Thyroid gland (tissue), 4 donors: ENCODE results near the gene CDK8. TPM values are rescaled to one million over a fixed set of nuclear protein-coding genes. Genes with fewer than 3 reads are reported as not detected.

ENCODE experiments used
- DNase-seq, 2 donors: peaks; one replicate each; pipeline ENCODE4 v3.0.0-alpha.2; 2019
- H3K27ac ChIP-seq, 3 donors: fragments of 200-600 bp; sonication (generic); 1 replicate in 2 of 3; 2 replicates in 1 of 3; pipeline ENCODE4 v1.5.1; 2016 to 2019; ENCODE audit warnings: mild to moderate bottlenecking in 1 of 3, moderate library complexity in 1 of 3
- H3K27me3 ChIP-seq: fragments of 200-600 bp; sonication (generic); one replicate; pipeline ENCODE4 v1.5.1; 2019
- H3K36me3 ChIP-seq, 2 donors: fragments of 200-600 bp; sonication (generic); one replicate each; pipeline ENCODE4 v1.5.1; 2016 to 2019
- H3K4me1 ChIP-seq, 2 donors: fragments of 200-600 bp; sonication (generic); one replicate each; pipeline ENCODE4 v1.5.1; 2017 to 2019
- H3K4me3 ChIP-seq, 3 donors: fragments of 200-600 bp; sonication (generic); replicated peaks in 1 of 3; 1 replicate in 2 of 3; 2 replicates in 1 of 3; pipeline ENCODE4 v1.5.1; 2016; ENCODE audit warnings: mild to moderate bottlenecking in 1 of 3
- H3K9me3 ChIP-seq: fragments of 200-600 bp; sonication (generic); one replicate; pipeline ENCODE4 v1.5.1; 2017
- POLR2A ChIP-seq, 2 donors: fragments of 450-650 bp; IDR thresholded peaks; one replicate each; pipeline ENCODE4 v1.6.1; 2017; ENCODE audit warnings: antibody characterized with exemption in 2 of 2, mild to moderate bottlenecking in 2 of 2, moderate library complexity in 1 of 2
- WGBS, 2 donors: methylation state at CpG; one replicate each; pipeline ENCODE4 v1.1.5; 2017; 5-methylcytosine and 5-hydroxymethylcytosine counted together
- intact Hi-C: fragments of 100-400 bp; cut with DNase I; formaldehyde crosslinking; loops from one replicate; pipeline ENCODE4 v1.15.1; 2023
- total RNA-seq, 4 donors: library from RNA; depleted of rRNA; stranded (reverse); fragments of >200 nt; gene quantifications; one replicate each; pipeline ENCODE4 v1.2.3, GENCODE V29; 2016
- TF ChIP-seq, protein P1 (sequence below), 6 experiments: fragments of 200-600 bp in 3 of 6; fragments of 450-650 bp in 3 of 6; sonication (generic) in 3 of 6; IDR thresholded peaks; one replicate each; pipeline ENCODE4 v1.5.1; 2016 to 2019; ENCODE audit warnings: antibody characterized with exemption in 6 of 6, mild to moderate bottlenecking in 2 of 6, inconsistent platforms in 1 of 6, moderate library complexity in 1 of 6

The CDK8 gene
- total RNA-seq, 4 donors from 2014 or later, result 14.2 to 16.2 (median 15.1) TPM

DNA sequence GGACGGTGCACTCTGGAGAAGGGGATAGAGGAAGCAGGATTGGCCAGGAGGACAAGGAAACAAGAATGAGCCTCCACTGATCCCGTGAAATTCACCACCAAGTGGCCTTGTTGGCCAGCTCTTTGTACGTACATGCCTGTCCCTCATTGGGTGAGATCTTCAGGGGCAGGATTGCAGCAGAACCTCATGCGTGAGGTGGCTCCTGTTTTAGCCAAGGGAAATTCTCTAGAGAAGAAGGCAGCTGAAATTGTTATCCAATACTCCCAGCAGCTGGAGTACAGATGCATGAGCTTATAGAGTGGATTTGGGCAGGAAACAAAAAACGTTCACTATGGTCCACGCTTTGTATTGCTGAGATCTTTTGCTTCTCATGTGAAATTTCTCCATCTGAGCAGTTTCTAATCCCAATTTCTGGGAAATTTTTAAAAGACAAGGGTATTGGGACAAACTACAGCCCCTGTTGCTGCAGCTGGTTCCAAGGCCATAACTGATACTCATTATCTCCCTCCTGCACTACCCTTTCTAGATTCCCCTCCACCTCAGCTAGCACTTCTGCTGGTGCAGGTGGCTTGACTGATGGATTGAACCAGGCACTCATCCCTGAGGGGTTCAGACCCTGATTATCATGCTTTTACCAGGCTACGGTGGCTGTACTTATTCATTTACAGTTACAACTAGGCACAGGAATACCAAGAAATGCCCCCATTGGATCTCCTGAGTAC lies 27.9 kb upstream of the CDK8 start:
- no peaks in the 10 kb centered on the region for H3K9me3 ChIP-seq
- DNase-seq, result no peak
- intact Hi-C loops, result no loop called here
- H3K27me3 ChIP-seq, result no peaks in the 10 kb centered on the region
- no peak overlapping the region for H3K27ac ChIP-seq
- H3K36me3 ChIP-seq, result no peaks in the 10 kb centered on the region
- TF ChIP-seq, protein P1, sequence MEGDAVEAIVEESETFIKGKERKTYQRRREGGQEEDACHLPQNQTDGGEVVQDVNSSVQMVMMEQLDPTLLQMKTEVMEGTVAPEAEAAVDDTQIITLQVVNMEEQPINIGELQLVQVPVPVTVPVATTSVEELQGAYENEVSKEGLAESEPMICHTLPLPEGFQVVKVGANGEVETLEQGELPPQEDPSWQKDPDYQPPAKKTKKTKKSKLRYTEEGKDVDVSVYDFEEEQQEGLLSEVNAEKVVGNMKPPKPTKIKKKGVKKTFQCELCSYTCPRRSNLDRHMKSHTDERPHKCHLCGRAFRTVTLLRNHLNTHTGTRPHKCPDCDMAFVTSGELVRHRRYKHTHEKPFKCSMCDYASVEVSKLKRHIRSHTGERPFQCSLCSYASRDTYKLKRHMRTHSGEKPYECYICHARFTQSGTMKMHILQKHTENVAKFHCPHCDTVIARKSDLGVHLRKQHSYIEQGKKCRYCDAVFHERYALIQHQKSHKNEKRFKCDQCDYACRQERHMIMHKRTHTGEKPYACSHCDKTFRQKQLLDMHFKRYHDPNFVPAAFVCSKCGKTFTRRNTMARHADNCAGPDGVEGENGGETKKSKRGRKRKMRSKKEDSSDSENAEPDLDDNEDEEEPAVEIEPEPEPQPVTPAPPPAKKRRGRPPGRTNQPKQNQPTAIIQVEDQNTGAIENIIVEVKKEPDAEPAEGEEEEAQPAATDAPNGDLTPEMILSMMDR (IDR thresholded peaks at IDR 0.05), result no peak
- TF ChIP-seq POLR2A (IDR thresholded peaks at IDR 0.05), result no peak
- no peak overlapping the region for H3K4me3 ChIP-seq
- H3K4me1 ChIP-seq, result peaks cover 0 to under 1% of the 10 kb centered on the region in 2 donors
- 71 to 81% methylated on average over 7 of the region's 7 CpGs for WGBS, 2 donors

- Histone ChIP-seq H3K36me3 (no peaks in the 10 kb centered on the region), H3K4me1 (no peaks in the 10 kb centered on the region), H3K27me3 (no peaks in the 10 kb centered on the region), H3K9me3 (no peaks in the 10 kb centered on the region), H3K27ac (no peak overlapping the region), H3K4me3 (no peak overlapping the region)
- DNase-seq, result no peak
- WGBS, 2 donors, result 81 to 89% methylated on average over 6 of the region's 6 CpGs
- TF ChIP-seq, protein P1 (IDR thresholded peaks at IDR 0.05), result no peak
- TF ChIP-seq POLR2A (IDR thresholded peaks at IDR 0.05), result no peak
- intact Hi-C loops, result no loop called here
Observed at GRCh38 chr13:26227166-26227971, 26.6 kb upstream of the CDK8 start.

DNA sequence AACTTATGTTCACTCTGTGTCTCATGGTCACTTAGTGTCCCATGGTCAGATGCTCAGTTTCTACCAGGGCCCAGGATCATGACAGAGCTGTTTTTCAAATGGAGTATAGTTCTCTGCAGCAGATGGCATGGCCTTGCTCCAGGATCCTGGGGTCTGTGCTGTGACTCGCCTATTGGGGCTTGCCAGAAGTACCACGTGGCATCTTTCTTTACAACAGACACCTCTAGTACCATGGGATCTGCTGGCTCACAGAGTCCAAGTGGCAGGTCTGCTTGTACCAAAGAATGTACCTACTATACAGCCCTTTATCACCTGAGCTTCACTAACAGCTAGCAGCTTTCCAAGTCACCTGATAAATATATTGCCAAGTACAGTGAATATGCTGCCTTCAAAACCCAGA lies 25.8 kb upstream of the CDK8 start:
- H3K27me3 ChIP-seq, result no peaks in the 10 kb centered on the region
- no peak overlapping the region for H3K27ac ChIP-seq
- no peak for DNase-seq
- no peaks in the 10 kb centered on the region for H3K36me3 ChIP-seq
- WGBS, 2 donors, result 85 to 100% methylated on average over 2 of the region's 2 CpGs
- intact Hi-C loops, result no loop called here
- no peaks in the 10 kb centered on the region for H3K4me1 ChIP-seq
- no peak for TF ChIP-seq POLR2A (IDR thresholded peaks at IDR 0.05)
- TF ChIP-seq, protein P1 (IDR thresholded peaks at IDR 0.05), result no peak
- H3K4me3 ChIP-seq, result no peak overlapping the region
- H3K9me3 ChIP-seq, result no peaks in the 10 kb centered on the region

GRCh38 chr13:26229080-26229615 lies 24.8 kb upstream of the CDK8 start:
- H3K27me3 ChIP-seq, result no peaks in the 10 kb centered on the region
- 84 to 89% methylated on average over 9 to 12 of the region's 13 CpGs for WGBS, 2 donors
- intact Hi-C loops, result no loop called here
- no peak overlapping the region for H3K27ac ChIP-seq
- no peaks in the 10 kb centered on the region for H3K4me1 ChIP-seq
- H3K9me3 ChIP-seq, result no peaks in the 10 kb centered on the region
- no peak for DNase-seq
- no peaks in the 10 kb centered on the region for H3K36me3 ChIP-seq
- TF ChIP-seq POLR2A (IDR thresholded peaks at IDR 0.05), result no peak
- TF ChIP-seq, protein P1 (IDR thresholded peaks at IDR 0.05), result no peak
- H3K4me3 ChIP-seq, result no peak overlapping the region

GRCh38 chr13:26230703-26231102 lies 23.2 kb upstream of the CDK8 start:
- H3K9me3 ChIP-seq, result no peaks in the 10 kb centered on the region
- H3K27ac ChIP-seq, result no peak overlapping the region
- H3K4me1 ChIP-seq, result no peaks in the 10 kb centered on the region
- DNase-seq, result no peak
- WGBS, 2 donors, result 44 to 60% methylated on average over 6 of the region's 6 CpGs
- H3K36me3 ChIP-seq, result no peaks in the 10 kb centered on the region
- intact Hi-C loops, result no loop called here
- H3K4me3 ChIP-seq, result no peak overlapping the region
- H3K27me3 ChIP-seq, result no peaks in the 10 kb centered on the region
- TF ChIP-seq, protein P1 (IDR thresholded peaks at IDR 0.05), result no peak
- TF ChIP-seq POLR2A (IDR thresholded peaks at IDR 0.05), result no peak
